ENCODE measurements around the gene LONP2. TPM values are rescaled to one million over a fixed set of nuclear protein-coding genes. Genes with fewer than 3 reads are reported as not detected.

LONP2 gene
- total RNA-seq, 2 experiments from 2014 or later = 77.2 to 81.0 TPM

GRCh38 chr16:48276102-48276501 is 32.0 kb downstream of the LONP2 start:
- no peak for TF ChIP-seq CTCF (IDR thresholded peaks at IDR 0.05)
- intact Hi-C loops (cut with DNase I, micrococcal nuclease) = loop anchor here in 1 of 2 experiments (5.0 kb wide), 1 partner anchor 356 kb away; no protein-coding TSS in a partner anchor
- H3K9me3 Mint-ChIP-seq = no peaks in the 10 kb centered on the region

GRCh38 chr16:48277158-48277557 is 33.1 kb downstream of the LONP2 start:
- CTCF ChIA-PET = no interaction called here
- Mint-ChIP-seq H3K4me3 (no peak overlapping the region), H3K9me3 (no peaks in the 10 kb centered on the region), H3K27ac (no peak overlapping the region), H3K4me1 (ENCODE audit: low read depth) (peaks cover 27% of the 10 kb centered on the region), H3K27me3 (no peaks in the 10 kb centered on the region), H3K36me3 (ENCODE audit: low read depth) (peaks cover 90% of the 10 kb centered on the region)
- Histone ChIP-seq H3K4me3 (ENCODE audit: low read length) (no peak overlapping the region), H3K36me3 (ENCODE audit: insufficient read depth, low read length) (peaks cover 50% of the 10 kb centered on the region), H3K27ac (ENCODE audit: low read depth in 1 of 2, low read length in 2 of 2) (no peak overlapping the region), H3K4me1 (ENCODE audit: insufficient read depth, low read length) (no peaks in the 10 kb centered on the region), H3K9me3 (ENCODE audit: control insufficient read depth in 1 of 2, insufficient read depth in 1 of 2, low read length in 2 of 2) (no peaks in the 10 kb centered on the region), H3K27me3 (ENCODE audit: control insufficient read depth in 1 of 2, insufficient read depth in 2 of 2, low read length in 2 of 2) (no peaks in the 10 kb centered on the region)
- TF ChIP-seq CTCF (IDR thresholded peaks at IDR 0.05) = no peak
- DNase-seq (no peak), ATAC-seq (ENCODE audit: poor library complexity) (no peak)
- intact Hi-C loops (cut with DNase I, micrococcal nuclease) = loop anchor here in 1 of 2 experiments (5.0 kb wide), 1 partner anchor 355 kb away; no protein-coding TSS in a partner anchor
- POLR2A ChIA-PET = interaction anchor here (0.7 kb wide), 1 partner anchor 283 kb away, joined by 3 read pairs; no protein-coding TSS in a partner anchor

More at GRCh38 chr16:48276102-48276501, 32.0 kb downstream of the LONP2 start:
- no peak overlapping the region for H3K4me3 Mint-ChIP-seq
- H3K9me3 ChIP-seq (ENCODE audit: control insufficient read depth in 1 of 2, insufficient read depth in 1 of 2, low read length in 2 of 2) = no peaks in the 10 kb centered on the region
- no peak overlapping the region for H3K27ac Mint-ChIP-seq
- H3K4me3 ChIP-seq (ENCODE audit: low read length) = no peak overlapping the region
- ChIA-PET CTCF (no interaction called here), POLR2A (no interaction called here)
- no peaks in the 10 kb centered on the region for H3K4me1 ChIP-seq (ENCODE audit: insufficient read depth, low read length)
- no peak overlapping the region for H3K27ac ChIP-seq (ENCODE audit: low read depth in 1 of 2, low read length in 2 of 2)
- peaks cover 61% of the 10 kb centered on the region for H3K36me3 ChIP-seq (ENCODE audit: insufficient read depth, low read length)
- H3K27me3 ChIP-seq (ENCODE audit: control insufficient read depth in 1 of 2, insufficient read depth in 2 of 2, low read length in 2 of 2) = no peaks in the 10 kb centered on the region
- no peaks in the 10 kb centered on the region for H3K27me3 Mint-ChIP-seq
- H3K36me3 Mint-ChIP-seq (ENCODE audit: low read depth) = peaks cover 92% of the 10 kb centered on the region
- ATAC-seq (ENCODE audit: poor library complexity) = no peak
- peaks cover 27% of the 10 kb centered on the region for H3K4me1 Mint-ChIP-seq (ENCODE audit: low read depth)
- no peak for DNase-seq

- Mint-ChIP-seq H3K36me3 (ENCODE audit: low read depth) (peaks cover 93% of the 10 kb centered on the region), H3K4me1 (ENCODE audit: low read depth) (peaks cover 36% of the 10 kb centered on the region), H3K4me3 (no peak overlapping the region), H3K27ac (no peak overlapping the region), H3K27me3 (no peaks in the 10 kb centered on the region), H3K9me3 (no peaks in the 10 kb centered on the region)
- intact Hi-C loops (cut with DNase I, micrococcal nuclease) = loop anchor here in 1 of 2 experiments (5.0 kb wide), 1 partner anchor 353 kb away; no protein-coding TSS in a partner anchor
- H3K4me3 ChIP-seq (ENCODE audit: low read length) = no peak overlapping the region
- no peak overlapping the region for H3K27ac ChIP-seq (ENCODE audit: low read depth in 1 of 2, low read length in 2 of 2)
- DNase-seq (no peak), ATAC-seq (ENCODE audit: poor library complexity) (no peak)
- H3K9me3 ChIP-seq (ENCODE audit: control insufficient read depth in 1 of 2, insufficient read depth in 1 of 2, low read length in 2 of 2) = no peaks in the 10 kb centered on the region
- H3K27me3 ChIP-seq (ENCODE audit: control insufficient read depth in 1 of 2, insufficient read depth in 2 of 2, low read length in 2 of 2) = no peaks in the 10 kb centered on the region
- ChIA-PET CTCF (no interaction called here), POLR2A (no interaction called here)
- no peaks in the 10 kb centered on the region for H3K4me1 ChIP-seq (ENCODE audit: insufficient read depth, low read length)
- peaks cover 42% of the 10 kb centered on the region for H3K36me3 ChIP-seq (ENCODE audit: insufficient read depth, low read length)
- TF ChIP-seq CTCF (IDR thresholded peaks at IDR 0.05) = no peak
These were observed 35.1 kb downstream of the LONP2 start for GRCh38 chr16:48279199-48279598.
